ENCODE results near the gene PRLH. TPM values are rescaled to one million over a fixed set of nuclear protein-coding genes. Genes with fewer than 3 reads are reported as not detected.
A peak's percentile ranks its signal among the peaks of the same experiment; 100 is the strongest.

The PRLH gene
- total RNA-seq, 6 experiments from 2014 or later: not detected

GRCh38 chr2:237577956-237578870 is 11.8 kb downstream of the PRLH start:
- Mint-ChIP-seq H3K4me1 (ENCODE audit: low read depth) (peaks cover 12% of the 10 kb centered on the region), H3K27me3 (ENCODE audit: insufficient read depth) (peaks cover 9% of the 10 kb centered on the region), H3K9me3 (no peaks in the 10 kb centered on the region), H3K4me3 (no peak overlapping the region), H3K27ac (no peak overlapping the region), H3K36me3 (ENCODE audit: low read depth) (no peaks in the 10 kb centered on the region)
- no peak for DNase-seq
- TF ChIP-seq CTCF (IDR thresholded peaks at IDR 0.05): no peak

- no peak for TF ChIP-seq CTCF (IDR thresholded peaks at IDR 0.05)
- no peak overlapping the region; the same call in 1 of the 2 replicates for H3K4me3 Mint-ChIP-seq
- H3K27ac Mint-ChIP-seq: no peak overlapping the region
- H3K9me3 Mint-ChIP-seq: no peaks in the 10 kb centered on the region
- H3K27me3 Mint-ChIP-seq (ENCODE audit: insufficient read depth): peaks cover 9% of the 10 kb centered on the region
- DNase-seq: no peak
- no peaks in the 10 kb centered on the region for H3K36me3 Mint-ChIP-seq (ENCODE audit: low read depth)
- peaks cover 12% of the 10 kb centered on the region for H3K4me1 Mint-ChIP-seq (ENCODE audit: low read depth)
Measured at GRCh38 chr2:237581326-237581725, 15.0 kb downstream of the PRLH start.

GRCh38 chr2:237581751-237582746 is 15.7 kb downstream of the PRLH start:
- Mint-ChIP-seq H3K36me3 (ENCODE audit: low read depth) (no peaks in the 10 kb centered on the region), H3K4me3 (no peak overlapping the region; the same call in 1 of the 2 replicates), H3K4me1 (ENCODE audit: low read depth) (peaks cover 12% of the 10 kb centered on the region), H3K27me3 (ENCODE audit: insufficient read depth) (peaks cover 9% of the 10 kb centered on the region), H3K9me3 (no peaks in the 10 kb centered on the region), H3K27ac (no peak overlapping the region)
- peak; percentile 75 for TF ChIP-seq CTCF (IDR thresholded peaks at IDR 0.05)
- peak; percentile 68 for DNase-seq

- H3K36me3 Mint-ChIP-seq (ENCODE audit: low read depth): no peaks in the 10 kb centered on the region
- DNase-seq: no peak
Measured at GRCh38 chr2:237583385-237584295, 17.3 kb downstream of the PRLH start.

More at GRCh38 chr2:237583385-237584295, 17.3 kb downstream of the PRLH start:
- Mint-ChIP-seq H3K27me3 (ENCODE audit: insufficient read depth) (peaks cover 9% of the 10 kb centered on the region), H3K4me1 (ENCODE audit: low read depth) (peaks cover 12% of the 10 kb centered on the region), H3K9me3 (no peaks in the 10 kb centered on the region), H3K27ac (no peak overlapping the region), H3K4me3 (no peak overlapping the region)
- no peak for TF ChIP-seq CTCF (IDR thresholded peaks at IDR 0.05)
